Parathyroid adenoma (tissue), 2 donors: ENCODE results near the gene FOXN3.
A peak's percentile ranks its signal among the peaks of the same experiment; 100 is the strongest.

ENCODE experiments used
- H2AFZ ChIP-seq: fragments of 300-600 bp; sonication (generic); one replicate; pipeline ENCODE4 v1.7.0; 2017; ENCODE audit warnings: antibody characterized with exemption, mild to moderate bottlenecking
- H3K27ac ChIP-seq: fragments of 300-600 bp; sonication (generic); one replicate; pipeline ENCODE4 v1.7.0; 2017
- H3K27me3 ChIP-seq: fragments of 300-600 bp; sonication (generic); one replicate; pipeline ENCODE4 v1.7.0; 2017; ENCODE audit warnings: low read length; ENCODE audit not compliant: control insufficient read depth, insufficient read depth
- H3K36me3 ChIP-seq: fragments of 300-600 bp; sonication (generic); one replicate; pipeline ENCODE4 v1.7.0; 2017; ENCODE audit warnings: low read length; ENCODE audit not compliant: control insufficient read depth, insufficient read depth
- H3K4me1 ChIP-seq: fragments of 300-600 bp; sonication (generic); one replicate; pipeline ENCODE4 v1.7.0; 2017; ENCODE audit warnings: control low read depth
- H3K4me2 ChIP-seq: fragments of 300-600 bp; sonication (generic); one replicate; pipeline ENCODE4 v1.7.0; 2017; ENCODE audit warnings: low read length
- H3K4me3 ChIP-seq: fragments of 300-600 bp; sonication (generic); one replicate; pipeline ENCODE4 v1.7.0; 2017; ENCODE audit warnings: low read depth, low read length
- H3K79me2 ChIP-seq: fragments of 300-600 bp; sonication (generic); one replicate; pipeline ENCODE4 v1.7.0; 2017; ENCODE audit warnings: control low read depth
- H3K9ac ChIP-seq: fragments of 300-600 bp; sonication (generic); one replicate; pipeline ENCODE4 v1.7.0; 2017; ENCODE audit warnings: mild to moderate bottlenecking
- H3K9me3 ChIP-seq: fragments of 300-600 bp; sonication (generic); one replicate; pipeline ENCODE4 v1.7.0; 2017; ENCODE audit warnings: low read length; ENCODE audit not compliant: control insufficient read depth
- TF ChIP-seq, protein P1 (sequence below): fragments of 300-600 bp; sonication (generic); IDR thresholded peaks from one replicate; pipeline ENCODE4 v1.7.0; 2017; ENCODE audit warnings: antibody characterized with exemption, mild to moderate bottlenecking
- donor health status: primary hyperparathyroidism.

FOXN3 gene

GRCh38 chr14:89351516-89352404 lies 65.3 kb downstream of the FOXN3 start:
- Histone ChIP-seq H2AFZ (peak overlapping the region; percentile 47), H3K79me2 (peaks cover 10% of the 10 kb centered on the region), H3K9me3 (no peaks in the 10 kb centered on the region), H3K4me2 (no peak overlapping the region), H3K4me1 (peaks cover 15% of the 10 kb centered on the region), H3K4me3 (no peak overlapping the region), H3K27me3 (no peaks in the 10 kb centered on the region), H3K36me3 (no peaks in the 10 kb centered on the region), H3K9ac (no peak overlapping the region), H3K27ac (peak overlapping the region; percentile 33)
- TF ChIP-seq, protein P1, sequence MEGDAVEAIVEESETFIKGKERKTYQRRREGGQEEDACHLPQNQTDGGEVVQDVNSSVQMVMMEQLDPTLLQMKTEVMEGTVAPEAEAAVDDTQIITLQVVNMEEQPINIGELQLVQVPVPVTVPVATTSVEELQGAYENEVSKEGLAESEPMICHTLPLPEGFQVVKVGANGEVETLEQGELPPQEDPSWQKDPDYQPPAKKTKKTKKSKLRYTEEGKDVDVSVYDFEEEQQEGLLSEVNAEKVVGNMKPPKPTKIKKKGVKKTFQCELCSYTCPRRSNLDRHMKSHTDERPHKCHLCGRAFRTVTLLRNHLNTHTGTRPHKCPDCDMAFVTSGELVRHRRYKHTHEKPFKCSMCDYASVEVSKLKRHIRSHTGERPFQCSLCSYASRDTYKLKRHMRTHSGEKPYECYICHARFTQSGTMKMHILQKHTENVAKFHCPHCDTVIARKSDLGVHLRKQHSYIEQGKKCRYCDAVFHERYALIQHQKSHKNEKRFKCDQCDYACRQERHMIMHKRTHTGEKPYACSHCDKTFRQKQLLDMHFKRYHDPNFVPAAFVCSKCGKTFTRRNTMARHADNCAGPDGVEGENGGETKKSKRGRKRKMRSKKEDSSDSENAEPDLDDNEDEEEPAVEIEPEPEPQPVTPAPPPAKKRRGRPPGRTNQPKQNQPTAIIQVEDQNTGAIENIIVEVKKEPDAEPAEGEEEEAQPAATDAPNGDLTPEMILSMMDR = no peak

DNA sequence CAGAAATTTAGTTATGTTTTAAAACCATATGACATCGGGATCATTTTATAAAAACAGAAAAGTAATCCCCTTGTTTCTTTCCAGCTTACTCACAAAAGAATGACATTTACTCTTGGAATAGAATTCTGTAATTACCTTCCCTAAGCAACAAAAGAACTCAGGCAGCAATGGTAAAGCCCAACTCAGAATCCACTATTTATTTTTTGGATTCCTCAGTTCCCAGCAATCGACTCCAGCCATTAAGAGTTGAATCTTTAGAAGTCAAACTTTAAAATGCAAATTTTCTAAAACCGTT lies 65.9 kb downstream of the FOXN3 start:
- TF ChIP-seq, protein P1 = no peak
- no peaks in the 10 kb centered on the region for H3K27me3 ChIP-seq
- H3K4me1 ChIP-seq = peaks cover 15% of the 10 kb centered on the region
- no peak overlapping the region for H3K4me3 ChIP-seq
- no peaks in the 10 kb centered on the region for H3K9me3 ChIP-seq
- H2AFZ ChIP-seq = peak overlapping the region; percentile 47
- no peak overlapping the region for H3K9ac ChIP-seq
- no peak overlapping the region for H3K4me2 ChIP-seq
- H3K79me2 ChIP-seq = peaks cover 8% of the 10 kb centered on the region
- H3K27ac ChIP-seq = peak overlapping the region; percentile 33
- no peaks in the 10 kb centered on the region for H3K36me3 ChIP-seq

DNA sequence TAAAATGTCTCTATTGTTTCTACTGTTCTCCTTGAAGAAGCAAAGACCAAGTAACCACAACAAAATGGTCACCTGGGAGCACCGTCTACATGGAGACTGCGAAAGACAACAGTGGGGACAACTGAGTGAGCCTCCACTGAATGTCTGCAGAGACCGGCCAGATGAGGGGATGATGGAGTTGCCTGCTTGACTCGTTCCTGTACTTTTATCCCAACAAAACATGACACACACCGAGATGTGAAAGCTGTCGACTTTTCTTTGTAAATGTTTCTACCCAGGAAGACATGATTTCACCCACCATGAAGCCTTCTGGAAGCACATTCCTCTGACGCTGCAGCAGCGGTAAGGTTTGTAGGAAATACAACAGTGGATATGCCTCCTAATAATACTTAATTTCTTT lies 66.9 kb downstream of the FOXN3 start:
- Histone ChIP-seq H3K9ac (no peak overlapping the region), H3K4me3 (no peak overlapping the region), H3K36me3 (no peaks in the 10 kb centered on the region), H3K4me1 (peaks cover 15% of the 10 kb centered on the region), H3K79me2 (peaks cover 11% of the 10 kb centered on the region), H3K4me2 (no peak overlapping the region), H2AFZ (no peak overlapping the region), H3K27ac (no peak overlapping the region), H3K27me3 (no peaks in the 10 kb centered on the region), H3K9me3 (no peaks in the 10 kb centered on the region)
- TF ChIP-seq, protein P1 = no peak

GRCh38 chr14:89349171-89350008 lies 67.6 kb downstream of the FOXN3 start:
- Histone ChIP-seq H2AFZ (no peak overlapping the region), H3K4me2 (no peak overlapping the region), H3K36me3 (no peaks in the 10 kb centered on the region), H3K4me3 (no peak overlapping the region), H3K9ac (no peak overlapping the region), H3K4me1 (peaks cover 15% of the 10 kb centered on the region), H3K27me3 (no peaks in the 10 kb centered on the region), H3K27ac (peak overlapping the region; percentile 12), H3K79me2 (peaks cover 13% of the 10 kb centered on the region), H3K9me3 (no peaks in the 10 kb centered on the region)
- TF ChIP-seq, protein P1 = no peak
